ENCODE results near the gene BRD3OS. TPM values are rescaled to one million over a fixed set of nuclear protein-coding genes. Genes with fewer than 3 reads are reported as not detected.

The BRD3OS gene
- total and polyA plus RNA-seq, 2 donors (not counting 1 experiment from before 2014, with no cell fraction given) = 12.0 to 25.3 TPM

DNA sequence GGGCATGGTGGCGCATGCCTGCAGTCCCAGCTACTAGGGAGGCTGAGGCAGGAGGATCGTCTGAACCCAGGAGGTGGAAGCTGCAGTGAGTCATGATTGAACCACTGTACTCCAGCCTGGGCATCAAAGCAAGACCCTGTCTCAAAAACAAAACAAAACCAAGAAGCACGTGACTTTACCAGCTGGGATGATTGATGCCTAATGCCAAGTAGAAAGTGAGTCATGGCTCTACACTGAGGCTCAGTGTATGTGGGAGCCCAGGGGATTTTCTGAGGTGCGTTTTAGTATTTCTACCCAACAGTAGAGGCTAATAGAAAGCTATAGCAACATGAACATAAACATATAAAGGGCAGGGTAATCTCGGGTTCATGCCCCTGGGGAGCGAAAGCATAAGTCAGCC lies 13.9 kb upstream of the BRD3OS start:
- Histone ChIP-seq H4K20me1 (ENCODE audit: control insufficient read depth, insufficient read depth, low read length, poor library complexity, severe bottlenecking) (no peaks in the 10 kb centered on the region), H3K36me3 (replicated peaks in 1 of 2; ENCODE audit: control extremely low read depth in 1 of 2, control insufficient read depth in 1 of 2, extremely low read depth in 1 of 2, insufficient read depth in 2 of 2, low read length in 1 of 2) (no peaks in the 10 kb centered on the region), H2AFZ (ENCODE audit: insufficient read depth, low read depth, low read length, poor library complexity, severe bottlenecking) (no peak overlapping the region), H3K4me3 (ENCODE audit: control extremely low read depth in 1 of 5, extremely low read depth in 1 of 5, insufficient read depth in 1 of 5, low read depth in 2 of 5, low read length in 4 of 5) (no peak overlapping the region), H3K4me2 (replicated peaks; ENCODE audit: low read depth, low read length, poor library complexity, severe bottlenecking) (no peak overlapping the region), H3K27ac (ENCODE audit: low read length in 2 of 2) (no peak overlapping the region), H3K4me1 (ENCODE audit: control insufficient read depth in 2 of 2, insufficient read depth in 2 of 2, low read length in 2 of 2) (no peaks in the 10 kb centered on the region), H3K79me2 (ENCODE audit: control insufficient read depth, insufficient read depth, low read length) (no peaks in the 10 kb centered on the region), H3K9me3 (ENCODE audit: control extremely low read depth in 1 of 3, control insufficient read depth in 2 of 3, insufficient read depth in 1 of 3, low read length in 2 of 3) (peaks cover 0 to 24% (median 0%) of the 10 kb centered on the region in 3 donors), H3K9ac (ENCODE audit: low read length) (no peak overlapping the region), H3K27me3 (replicated peaks in 1 of 4; ENCODE audit: control extremely low read depth in 1 of 4, control insufficient read depth in 3 of 4, insufficient read depth in 4 of 4, low read length in 3 of 4) (peaks cover 0 to 16% (median 0%) of the 10 kb centered on the region in 4 experiments)
- H3K4me1 Mint-ChIP-seq = no peaks in the 10 kb centered on the region
- no peak for DNase-seq
- no peak for ATAC-seq (ENCODE audit: low read depth)
- intact Hi-C loops (cut with micrococcal nuclease) = no loop called here
- no peak for TF ChIP-seq EZH2 (IDR thresholded peaks at IDR 0.05; ENCODE audit: borderline replicate concordance, insufficient read depth, low read depth, low read length, poor library complexity, severe bottlenecking)
- TF ChIP-seq, protein P1, sequence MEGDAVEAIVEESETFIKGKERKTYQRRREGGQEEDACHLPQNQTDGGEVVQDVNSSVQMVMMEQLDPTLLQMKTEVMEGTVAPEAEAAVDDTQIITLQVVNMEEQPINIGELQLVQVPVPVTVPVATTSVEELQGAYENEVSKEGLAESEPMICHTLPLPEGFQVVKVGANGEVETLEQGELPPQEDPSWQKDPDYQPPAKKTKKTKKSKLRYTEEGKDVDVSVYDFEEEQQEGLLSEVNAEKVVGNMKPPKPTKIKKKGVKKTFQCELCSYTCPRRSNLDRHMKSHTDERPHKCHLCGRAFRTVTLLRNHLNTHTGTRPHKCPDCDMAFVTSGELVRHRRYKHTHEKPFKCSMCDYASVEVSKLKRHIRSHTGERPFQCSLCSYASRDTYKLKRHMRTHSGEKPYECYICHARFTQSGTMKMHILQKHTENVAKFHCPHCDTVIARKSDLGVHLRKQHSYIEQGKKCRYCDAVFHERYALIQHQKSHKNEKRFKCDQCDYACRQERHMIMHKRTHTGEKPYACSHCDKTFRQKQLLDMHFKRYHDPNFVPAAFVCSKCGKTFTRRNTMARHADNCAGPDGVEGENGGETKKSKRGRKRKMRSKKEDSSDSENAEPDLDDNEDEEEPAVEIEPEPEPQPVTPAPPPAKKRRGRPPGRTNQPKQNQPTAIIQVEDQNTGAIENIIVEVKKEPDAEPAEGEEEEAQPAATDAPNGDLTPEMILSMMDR (IDR thresholded peaks at IDR 0.05) = no peak
- H3K9me3 Mint-ChIP-seq (ENCODE audit: insufficient read depth) = no peaks in the 10 kb centered on the region
- H3K27me3 Mint-ChIP-seq = peaks cover 16% of the 10 kb centered on the region
- no peak overlapping the region for H3K27ac Mint-ChIP-seq
- WGBS (ENCODE audit: insufficient coverage) = 100% methylated on average over 5 of the region's 6 CpGs
- POLR2A ChIA-PET = no interaction called here
- no peak overlapping the region for H3K4me3 Mint-ChIP-seq
- CTCF ChIA-PET = interaction anchor here (0.5 to 0.9 kb wide), 2 partner anchors 17 to 145 kb away, joined by 3 to 4 read pairs; no protein-coding TSS in a partner anchor

DNA sequence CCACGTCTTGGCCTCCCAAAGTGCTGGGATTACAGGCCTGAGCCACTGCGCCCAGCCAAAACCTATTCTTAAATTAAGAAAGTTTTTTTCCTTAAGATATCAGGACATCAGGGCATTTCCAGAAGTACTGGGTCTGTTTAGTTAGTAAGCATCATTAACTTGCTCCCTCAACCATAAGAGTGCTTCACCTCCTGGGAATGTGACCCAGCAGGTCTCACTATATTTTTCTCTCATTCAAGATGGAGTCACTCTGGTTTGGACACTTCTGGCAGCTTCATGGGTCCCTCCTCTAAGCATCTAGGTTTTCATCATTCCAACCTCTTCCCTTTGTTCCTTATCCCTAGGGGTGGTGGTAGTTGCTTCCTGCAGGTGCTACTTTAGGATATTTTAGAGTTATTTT lies 10.3 kb upstream of the BRD3OS start:
- Histone ChIP-seq H3K4me1 (ENCODE audit: control insufficient read depth in 2 of 2, insufficient read depth in 2 of 2, low read length in 2 of 2) (no peaks in the 10 kb centered on the region), H3K4me2 (replicated peaks; ENCODE audit: low read depth, low read length, poor library complexity, severe bottlenecking) (no peak overlapping the region), H3K27me3 (replicated peaks in 1 of 4; ENCODE audit: control extremely low read depth in 1 of 4, control insufficient read depth in 3 of 4, insufficient read depth in 4 of 4, low read length in 3 of 4) (peaks cover 0 to 2% (median 0%) of the 10 kb centered on the region in 4 experiments), H3K27ac (ENCODE audit: low read length in 2 of 2) (no peak overlapping the region), H3K79me2 (ENCODE audit: control insufficient read depth, insufficient read depth, low read length) (no peaks in the 10 kb centered on the region), H3K36me3 (replicated peaks in 1 of 2; ENCODE audit: control extremely low read depth in 1 of 2, control insufficient read depth in 1 of 2, extremely low read depth in 1 of 2, insufficient read depth in 2 of 2, low read length in 1 of 2) (no peaks in the 10 kb centered on the region), H3K9ac (ENCODE audit: low read length) (no peak overlapping the region), H2AFZ (ENCODE audit: insufficient read depth, low read depth, low read length, poor library complexity, severe bottlenecking) (no peak overlapping the region), H3K4me3 (ENCODE audit: control extremely low read depth in 1 of 5, extremely low read depth in 1 of 5, insufficient read depth in 1 of 5, low read depth in 2 of 5, low read length in 4 of 5) (no peak overlapping the region), H4K20me1 (ENCODE audit: control insufficient read depth, insufficient read depth, low read length, poor library complexity, severe bottlenecking) (no peaks in the 10 kb centered on the region), H3K9me3 (ENCODE audit: control extremely low read depth in 1 of 3, control insufficient read depth in 2 of 3, insufficient read depth in 1 of 3, low read length in 2 of 3) (peaks cover 0 to 24% (median 0%) of the 10 kb centered on the region in 3 donors)
- H3K4me3 Mint-ChIP-seq = no peak overlapping the region
- H3K4me1 Mint-ChIP-seq = no peaks in the 10 kb centered on the region
- POLR2A ChIA-PET = no interaction called here
- intact Hi-C loops (cut with micrococcal nuclease) = no loop called here
- ATAC-seq (ENCODE audit: low read depth) (no peak), DNase-seq (no peak)
- TF ChIP-seq, protein P1 (IDR thresholded peaks at IDR 0.05) = no peak
- TF ChIP-seq EZH2 (IDR thresholded peaks at IDR 0.05; ENCODE audit: borderline replicate concordance, insufficient read depth, low read depth, low read length, poor library complexity, severe bottlenecking) = no peak
- WGBS (ENCODE audit: insufficient coverage) = 83% methylated on average over 1 of the region's 2 CpGs
- H3K9me3 Mint-ChIP-seq (ENCODE audit: insufficient read depth) = no peaks in the 10 kb centered on the region
- no peaks in the 10 kb centered on the region for H3K27me3 Mint-ChIP-seq
- CTCF ChIA-PET = no interaction called here
- H3K27ac Mint-ChIP-seq = no peak overlapping the region
